ENCODE results near the gene COG7. TPM values are rescaled to one million over a fixed set of nuclear protein-coding genes. Genes with fewer than 3 reads are reported as not detected.

The COG7 gene
- total RNA-seq, 1 experiment from 2014 or later: 38.3 TPM

DNA sequence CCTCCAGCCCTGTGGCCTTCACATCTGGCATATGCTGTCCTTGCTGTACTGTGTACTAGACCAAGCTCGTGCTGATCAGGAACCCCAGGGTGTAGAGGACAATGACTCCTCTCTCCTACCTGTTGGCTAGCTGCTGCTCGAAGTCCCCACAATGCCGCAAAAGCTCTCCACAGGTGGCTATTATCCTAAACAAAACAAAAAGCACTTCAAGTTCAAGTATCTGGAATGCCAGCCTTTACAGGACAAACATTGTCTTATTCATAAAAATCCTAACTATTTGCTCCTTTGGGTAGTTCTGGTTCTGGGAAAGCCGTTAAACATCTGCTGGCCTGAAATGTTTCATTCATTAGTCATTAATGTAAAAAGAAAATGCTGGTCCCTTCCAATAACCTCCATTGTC is 42.8 kb downstream of the COG7 start:
- H2AFZ ChIP-seq: no peak overlapping the region
- no peak overlapping the region for H3K4me3 ChIP-seq
- no peaks in the 10 kb centered on the region for H3K27me3 ChIP-seq (ENCODE audit: insufficient read depth, low read depth)
- no peaks in the 10 kb centered on the region for H4K20me1 ChIP-seq (ENCODE audit: insufficient read depth)
- H3K4me1 ChIP-seq (replicated peaks; ENCODE audit: insufficient read depth): no peaks in the 10 kb centered on the region
- no peaks in the 10 kb centered on the region for H3K79me2 ChIP-seq (ENCODE audit: low read depth)
- intact Hi-C loops (cut with micrococcal nuclease; ENCODE audit: unreplicated experiment): no loop called here
- H3K9me2 ChIP-seq (ENCODE audit: insufficient read depth): no peaks in the 10 kb centered on the region
- TF ChIP-seq EZH2 (IDR thresholded peaks at IDR 0.05; ENCODE audit: low read depth): no peak
- TF ChIP-seq, protein P1, sequence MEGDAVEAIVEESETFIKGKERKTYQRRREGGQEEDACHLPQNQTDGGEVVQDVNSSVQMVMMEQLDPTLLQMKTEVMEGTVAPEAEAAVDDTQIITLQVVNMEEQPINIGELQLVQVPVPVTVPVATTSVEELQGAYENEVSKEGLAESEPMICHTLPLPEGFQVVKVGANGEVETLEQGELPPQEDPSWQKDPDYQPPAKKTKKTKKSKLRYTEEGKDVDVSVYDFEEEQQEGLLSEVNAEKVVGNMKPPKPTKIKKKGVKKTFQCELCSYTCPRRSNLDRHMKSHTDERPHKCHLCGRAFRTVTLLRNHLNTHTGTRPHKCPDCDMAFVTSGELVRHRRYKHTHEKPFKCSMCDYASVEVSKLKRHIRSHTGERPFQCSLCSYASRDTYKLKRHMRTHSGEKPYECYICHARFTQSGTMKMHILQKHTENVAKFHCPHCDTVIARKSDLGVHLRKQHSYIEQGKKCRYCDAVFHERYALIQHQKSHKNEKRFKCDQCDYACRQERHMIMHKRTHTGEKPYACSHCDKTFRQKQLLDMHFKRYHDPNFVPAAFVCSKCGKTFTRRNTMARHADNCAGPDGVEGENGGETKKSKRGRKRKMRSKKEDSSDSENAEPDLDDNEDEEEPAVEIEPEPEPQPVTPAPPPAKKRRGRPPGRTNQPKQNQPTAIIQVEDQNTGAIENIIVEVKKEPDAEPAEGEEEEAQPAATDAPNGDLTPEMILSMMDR (conservative IDR thresholded peaks at IDR 0.05): no peak
- no peak for DNase-seq
- BruUV-seq (replicated peaks): no TSS peak
- peaks cover 5% of the 10 kb centered on the region; the same call in 1 of the 2 replicates for H3K36me3 ChIP-seq (ENCODE audit: low read depth)
- no peak overlapping the region for H3K27ac ChIP-seq
- ChIA-PET POLR2A (ENCODE audit: unreplicated experiment) (no interaction called here), CTCF (no interaction called here)
- no peak overlapping the region for H3K4me2 ChIP-seq
- H3K9me3 ChIP-seq (ENCODE audit: insufficient read depth, low read depth): no peaks in the 10 kb centered on the region
- H3F3A ChIP-seq (ENCODE audit: insufficient read depth, low read depth): no peaks in the 10 kb centered on the region

DNA sequence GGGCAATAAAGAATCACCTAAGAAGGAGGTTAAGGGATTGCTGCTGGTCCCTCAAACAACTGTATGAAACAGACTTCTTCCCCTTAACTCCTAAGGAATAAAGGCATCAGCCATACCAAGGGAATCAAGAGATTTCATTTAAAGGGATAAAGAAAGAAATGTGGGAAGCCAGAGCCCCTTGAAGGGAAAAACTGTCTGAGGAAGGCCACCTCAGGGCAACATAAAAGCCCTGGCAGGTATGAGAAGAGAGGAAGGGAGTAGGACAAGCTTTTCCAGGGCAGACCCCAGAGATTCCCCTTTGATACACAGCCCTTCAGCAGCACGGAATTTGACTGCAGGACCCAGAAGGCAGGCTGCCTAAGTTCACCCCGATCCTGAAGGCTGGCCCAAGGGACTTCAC is 43.5 kb downstream of the COG7 start:
- Histone ChIP-seq H3K27ac (no peak overlapping the region), H2AFZ (no peak overlapping the region), H3K9me3 (ENCODE audit: insufficient read depth, low read depth) (no peaks in the 10 kb centered on the region), H3K4me2 (no peak overlapping the region), H3F3A (ENCODE audit: insufficient read depth, low read depth) (peaks cover 3% of the 10 kb centered on the region; the same call in 1 of the 2 replicates), H3K27me3 (ENCODE audit: insufficient read depth, low read depth) (no peaks in the 10 kb centered on the region), H3K4me3 (no peak overlapping the region), H3K9me2 (ENCODE audit: insufficient read depth) (no peaks in the 10 kb centered on the region), H3K79me2 (ENCODE audit: low read depth) (no peaks in the 10 kb centered on the region), H3K36me3 (ENCODE audit: low read depth) (peaks cover 9% of the 10 kb centered on the region; the same call in 1 of the 2 replicates), H4K20me1 (ENCODE audit: insufficient read depth) (no peaks in the 10 kb centered on the region), H3K4me1 (replicated peaks; ENCODE audit: insufficient read depth) (peaks cover 3% of the 10 kb centered on the region; the same call in 1 of the 2 replicates)
- ChIA-PET POLR2A (ENCODE audit: unreplicated experiment) (no interaction called here), CTCF (no interaction called here)
- DNase-seq: no peak
- TF ChIP-seq, protein P1 (conservative IDR thresholded peaks at IDR 0.05): no peak
- no peak for TF ChIP-seq EZH2 (IDR thresholded peaks at IDR 0.05; ENCODE audit: low read depth)
- intact Hi-C loops (cut with micrococcal nuclease; ENCODE audit: unreplicated experiment): no loop called here
- no TSS peak for BruUV-seq (replicated peaks)

DNA sequence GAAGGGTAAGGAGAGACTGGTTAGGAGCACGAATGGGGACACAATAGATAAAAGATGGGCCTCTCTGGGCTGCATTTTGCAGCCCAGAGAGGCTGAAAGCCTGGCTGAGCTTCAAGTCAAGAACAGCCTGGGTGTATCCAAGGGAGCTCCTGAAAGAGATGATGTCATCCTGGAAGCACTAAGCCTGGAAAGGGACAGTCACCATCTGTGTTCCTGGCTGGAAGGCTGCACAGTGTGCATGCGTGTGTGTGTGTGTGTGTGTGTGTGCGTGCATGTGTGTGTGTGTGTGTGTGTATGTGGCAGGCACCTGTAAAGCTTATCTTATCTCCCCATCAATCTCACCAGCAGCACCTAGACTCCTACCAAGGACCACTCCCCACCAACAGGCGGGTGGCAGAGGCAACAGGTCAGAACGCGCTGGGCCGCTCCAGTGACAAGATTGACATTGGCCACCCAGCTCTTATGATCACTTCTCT is 44.1 kb downstream of the COG7 start:
- H3K4me2 ChIP-seq: no peak overlapping the region
- ChIA-PET POLR2A (ENCODE audit: unreplicated experiment) (no interaction called here), CTCF (no interaction called here)
- no peaks in the 10 kb centered on the region for H3K79me2 ChIP-seq (ENCODE audit: low read depth)
- no peaks in the 10 kb centered on the region for H3K27me3 ChIP-seq (ENCODE audit: insufficient read depth, low read depth)
- no peak overlapping the region for H3K27ac ChIP-seq
- TF ChIP-seq, protein P1 (conservative IDR thresholded peaks at IDR 0.05): no peak
- no peak for TF ChIP-seq EZH2 (IDR thresholded peaks at IDR 0.05; ENCODE audit: low read depth)
- H3K36me3 ChIP-seq (ENCODE audit: low read depth): peaks cover 9% of the 10 kb centered on the region; the same call in 1 of the 2 replicates
- intact Hi-C loops (cut with micrococcal nuclease; ENCODE audit: unreplicated experiment): no loop called here
- no peaks in the 10 kb centered on the region for H3K9me2 ChIP-seq (ENCODE audit: insufficient read depth)
- peaks cover 4% of the 10 kb centered on the region; the same call in 1 of the 2 replicates for H3F3A ChIP-seq (ENCODE audit: insufficient read depth, low read depth)
- no peaks in the 10 kb centered on the region for H4K20me1 ChIP-seq (ENCODE audit: insufficient read depth)
- no peak overlapping the region for H3K4me3 ChIP-seq
- H2AFZ ChIP-seq: no peak overlapping the region
- no peak for DNase-seq
- peaks cover 8% of the 10 kb centered on the region for H3K4me1 ChIP-seq (replicated peaks; ENCODE audit: insufficient read depth)
- H3K9me3 ChIP-seq (ENCODE audit: insufficient read depth, low read depth): no peaks in the 10 kb centered on the region
- no TSS peak for BruUV-seq (replicated peaks)
